Mesenchymal stem cell (in vitro differentiated cells and primary cell): ENCODE measurements around the gene HAUS8.

Experiments used
- DNase-seq: peaks from one replicate; pipeline ENCODE4 v3.0.0-alpha.2; 2013
- H2AFZ ChIP-seq: one replicate; pipeline ENCODE4 v1.6.1; 2013; ENCODE audit warnings: low read depth, mild to moderate bottlenecking, control low read depth, inconsistent platforms, low read length, moderate library complexity
- H2AK5ac ChIP-seq: 2 replicates; pipeline ENCODE4 v1.6.1; 2013; ENCODE audit warnings: low read length, moderate library complexity, mild to moderate bottlenecking, inconsistent platforms; ENCODE audit not compliant: severe bottlenecking
- H2BK120ac ChIP-seq: one replicate; pipeline ENCODE4 v1.6.1; 2013; ENCODE audit warnings: low read depth, mild to moderate bottlenecking, inconsistent platforms, low read length, moderate library complexity
- H2BK12ac ChIP-seq, 2 experiments: one replicate each; pipeline ENCODE4 v1.6.1; 2013; ENCODE audit warnings: inconsistent platforms in 2 of 2, low read length in 2 of 2, mild to moderate bottlenecking in 2 of 2, moderate library complexity in 2 of 2, control low read depth in 1 of 2
- H2BK15ac ChIP-seq: one replicate; pipeline ENCODE4 v1.6.1; 2013; ENCODE audit warnings: mild to moderate bottlenecking, low read depth, inconsistent platforms; ENCODE audit not compliant: poor library complexity, severe bottlenecking
- H2BK5ac ChIP-seq: 2 replicates; pipeline ENCODE4 v1.6.1; 2013; ENCODE audit warnings: low read depth, mild to moderate bottlenecking, low read length, control low read depth, inconsistent platforms; ENCODE audit not compliant: poor library complexity, severe bottlenecking
- H3K14ac ChIP-seq, 2 experiments: one replicate each; pipeline ENCODE4 v1.6.1; 2013; ENCODE audit warnings: inconsistent platforms in 2 of 2, low read length in 2 of 2, control low read depth in 1 of 2, mild to moderate bottlenecking in 1 of 2, moderate library complexity in 1 of 2
- H3K18ac ChIP-seq, 2 experiments: one replicate each; pipeline ENCODE4 v1.6.1; 2013; ENCODE audit warnings: inconsistent platforms in 2 of 2, low read length in 2 of 2, control low read depth in 1 of 2, low read depth in 1 of 2, mild to moderate bottlenecking in 1 of 2
- H3K23ac ChIP-seq, 2 experiments: one replicate each; pipeline ENCODE4 v1.6.1; 2013; ENCODE audit warnings: inconsistent platforms in 2 of 2, low read length in 2 of 2, mild to moderate bottlenecking in 2 of 2, moderate library complexity in 2 of 2, control low read depth in 1 of 2
- H3K27ac ChIP-seq: 2 replicates; pipeline ENCODE4 v1.5.1; 2013; ENCODE audit warnings: mild to moderate bottlenecking, moderate library complexity, low read length, control low read depth, inconsistent platforms; ENCODE audit not compliant: poor library complexity, severe bottlenecking
- H3K27me3 ChIP-seq, 2 experiments: 2 replicates each; pipeline versions ENCODE4 v1.6.1 to v1.7.0; 2013; ENCODE audit warnings: low read length in 2 of 2, mild to moderate bottlenecking in 2 of 2, moderate library complexity in 2 of 2, control low read depth in 1 of 2, inconsistent platforms in 1 of 2; ENCODE audit not compliant: control insufficient read depth in 1 of 2, insufficient read depth in 1 of 2
- H3K36me3 ChIP-seq, 2 experiments: 2 replicates each; pipeline versions ENCODE4 v1.6.1 to v1.7.0; 2013; ENCODE audit warnings: low read length in 2 of 2, control low read depth in 1 of 2, inconsistent platforms in 1 of 2, low read depth in 1 of 2, mild to moderate bottlenecking in 1 of 2; ENCODE audit not compliant: insufficient read depth in 2 of 2, control insufficient read depth in 1 of 2
- H3K4ac ChIP-seq, 2 experiments: one replicate each; pipeline ENCODE4 v1.6.1; 2013; ENCODE audit warnings: inconsistent platforms in 2 of 2, low read length in 2 of 2, mild to moderate bottlenecking in 2 of 2, moderate library complexity in 2 of 2, control low read depth in 1 of 2, low read depth in 1 of 2
- H3K4me1 ChIP-seq: 2 replicates; pipeline ENCODE4 v1.6.1; 2013; ENCODE audit warnings: low read depth, low read length, control low read depth; ENCODE audit not compliant: control insufficient read depth, insufficient read depth
- H3K4me2 ChIP-seq: 2 replicates; pipeline ENCODE4 v1.6.1; 2013; ENCODE audit warnings: low read length, mild to moderate bottlenecking, inconsistent platforms; ENCODE audit not compliant: poor library complexity, severe bottlenecking
- H3K4me3 ChIP-seq, 2 experiments: 2 replicates each; pipeline versions ENCODE4 v1.5.1 to v1.7.0; 2013; ENCODE audit warnings: low read length in 2 of 2, mild to moderate bottlenecking in 2 of 2, control low read depth in 1 of 2, low read depth in 1 of 2; ENCODE audit not compliant: insufficient read depth in 1 of 2
- H3K79me1 ChIP-seq: replicated peaks from 2 replicates; pipeline ENCODE4 v1.6.1; 2013; ENCODE audit warnings: mild to moderate bottlenecking, control low read depth, low read length, inconsistent platforms; ENCODE audit not compliant: poor library complexity, severe bottlenecking
- H3K9ac ChIP-seq: 2 replicates; pipeline ENCODE4 v1.7.0; 2013; ENCODE audit warnings: mild to moderate bottlenecking, low read length, moderate library complexity
- H3K9me3 ChIP-seq: 2 replicates; pipeline ENCODE4 v1.7.0; 2013; ENCODE audit warnings: mild to moderate bottlenecking, low read length; ENCODE audit not compliant: control insufficient read depth
- H4K8ac ChIP-seq: one replicate; pipeline ENCODE4 v1.6.1; 2013; ENCODE audit warnings: inconsistent platforms, mild to moderate bottlenecking, low read length, moderate library complexity
- H4K91ac ChIP-seq: one replicate; pipeline ENCODE4 v1.6.1; 2013; ENCODE audit warnings: mild to moderate bottlenecking, low read length, inconsistent platforms
- WGBS: methylation state at CpG from one replicate; pipeline ENCODE4 v1.1.7; 2013; ENCODE audit warnings: mixed read lengths; 5-methylcytosine and 5-hydroxymethylcytosine counted together

The HAUS8 gene

DNA sequence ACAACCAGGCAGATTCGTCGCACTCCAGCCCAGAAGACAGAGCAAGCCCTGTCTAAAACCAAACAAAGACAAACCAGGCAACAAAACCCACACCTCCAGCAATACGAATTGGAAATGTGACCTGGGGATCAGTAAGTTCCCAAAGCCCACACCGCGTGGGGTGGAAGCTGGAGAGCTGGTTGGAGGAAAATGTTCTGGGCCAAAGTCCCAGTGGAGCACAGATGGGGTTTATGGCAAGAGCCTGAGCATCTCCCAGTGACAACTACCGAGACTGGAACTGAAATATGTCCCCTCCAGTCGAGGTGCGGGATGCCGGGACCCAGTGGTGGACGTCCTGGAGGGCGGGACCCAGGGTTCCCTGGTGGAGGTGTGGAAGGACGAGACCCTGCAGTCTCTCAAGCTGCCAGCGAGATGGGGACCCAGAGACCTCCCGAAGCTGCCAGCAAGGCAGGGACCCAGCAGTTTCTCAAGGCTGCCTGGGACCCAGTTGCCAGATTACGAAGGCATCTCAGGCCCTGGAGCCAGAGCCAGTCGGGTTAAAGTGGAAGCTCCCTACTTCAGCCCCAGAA is 26.3 kb downstream of the HAUS8 start:
- no peak overlapping the region for H3K27ac ChIP-seq
- H3K4me3 ChIP-seq = no peak overlapping the region
- H3K4ac ChIP-seq = no peak overlapping the region
- H3K23ac ChIP-seq = no peak overlapping the region
- H2AFZ ChIP-seq = no peak overlapping the region
- no peak overlapping the region for H2BK15ac ChIP-seq
- WGBS = 89% methylated on average over 16 of the region's 16 CpGs
- no peak overlapping the region for H2BK12ac ChIP-seq
- no peak overlapping the region for H3K4me2 ChIP-seq
- H3K36me3 ChIP-seq = peaks cover 11% of the 10 kb centered on the region in 2 experiments
- H2BK5ac ChIP-seq = no peak overlapping the region
- no peak overlapping the region for H3K18ac ChIP-seq
- H3K4me1 ChIP-seq = peaks cover 3% of the 10 kb centered on the region
- DNase-seq = no peak
- no peak overlapping the region for H3K14ac ChIP-seq
- H4K8ac ChIP-seq = peak overlapping the region; percentile 42
- no peak overlapping the region for H4K91ac ChIP-seq
- no peak overlapping the region for H2AK5ac ChIP-seq
- peaks cover 1 to 6% of the 10 kb centered on the region in 2 experiments for H3K27me3 ChIP-seq
- H3K9me3 ChIP-seq = no peaks in the 10 kb centered on the region
- H3K9ac ChIP-seq = peak overlapping the region; percentile 11
- no peak overlapping the region for H2BK120ac ChIP-seq
- H3K79me1 ChIP-seq = no peaks in the 10 kb centered on the region

- no peak overlapping the region for H3K14ac ChIP-seq
- no peak overlapping the region for H4K8ac ChIP-seq
- no peak overlapping the region for H3K4me3 ChIP-seq
- no peak overlapping the region for H3K4me2 ChIP-seq
- H3K9ac ChIP-seq = no peak overlapping the region
- H3K4ac ChIP-seq = no peak overlapping the region
- H3K79me1 ChIP-seq = no peaks in the 10 kb centered on the region
- no peak overlapping the region for H2AFZ ChIP-seq
- WGBS = 85% methylated on average over 5 of the region's 5 CpGs
- H3K36me3 ChIP-seq = peaks cover 0 to 2% of the 10 kb centered on the region in 2 experiments
- no peak overlapping the region for H3K27ac ChIP-seq
- H2BK15ac ChIP-seq = no peak overlapping the region
- H4K91ac ChIP-seq = no peak overlapping the region
- peaks cover 6% of the 10 kb centered on the region for H3K4me1 ChIP-seq
- H2BK5ac ChIP-seq = no peak overlapping the region
- no peak overlapping the region for H2AK5ac ChIP-seq
- H3K18ac ChIP-seq = no peak overlapping the region
- no peaks in the 10 kb centered on the region for H3K9me3 ChIP-seq
- H3K27me3 ChIP-seq = peaks cover 19% of the 10 kb centered on the region in 2 experiments
- H3K23ac ChIP-seq = no peak overlapping the region
- H2BK120ac ChIP-seq = no peak overlapping the region
- no peak overlapping the region for H2BK12ac ChIP-seq
- no peak for DNase-seq
Observed at GRCh38 chr19:17045907-17046502, 29.2 kb downstream of the HAUS8 start.

DNA sequence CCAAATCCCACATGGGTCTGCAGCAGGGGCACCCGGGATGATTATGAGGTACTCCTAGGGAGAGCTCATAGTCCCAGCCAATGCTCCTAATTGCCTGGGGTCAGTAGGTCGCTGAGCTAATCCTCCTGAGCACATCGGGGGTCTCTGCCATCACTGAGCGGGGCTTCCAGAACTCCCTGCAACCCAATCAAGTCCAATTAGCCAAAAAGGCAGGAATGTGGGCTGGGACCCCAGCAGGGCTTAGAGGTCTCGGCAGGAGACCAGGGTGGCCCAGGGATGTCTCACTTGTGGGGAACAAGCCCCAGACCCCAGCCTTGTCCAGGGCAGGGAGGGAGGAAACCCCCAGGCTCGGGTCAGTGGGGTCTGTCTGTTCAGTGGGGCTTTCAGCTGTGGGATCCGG is 31.5 kb downstream of the HAUS8 start:
- Histone ChIP-seq H3K9ac (no peak overlapping the region), H3K4ac (no peak overlapping the region), H3K23ac (no peak overlapping the region), H3K4me1 (peaks cover 3% of the 10 kb centered on the region), H3K36me3 (no peaks in the 10 kb centered on the region), H3K27ac (no peak overlapping the region), H3K9me3 (no peaks in the 10 kb centered on the region), H3K4me3 (no peak overlapping the region), H2BK15ac (no peak overlapping the region), H3K4me2 (no peak overlapping the region), H4K91ac (no peak overlapping the region), H4K8ac (no peak overlapping the region), H2AFZ (no peak overlapping the region), H2BK5ac (no peak overlapping the region), H3K27me3 (peaks cover 23 to 36% of the 10 kb centered on the region in 2 experiments), H3K79me1 (no peaks in the 10 kb centered on the region), H2BK120ac (no peak overlapping the region), H3K14ac (no peak overlapping the region), H2AK5ac (no peak overlapping the region), H3K18ac (no peak overlapping the region), H2BK12ac (no peak overlapping the region)
- WGBS = 77% methylated on average over 7 of the region's 7 CpGs
- DNase-seq = no peak

- Histone ChIP-seq H3K79me1 (no peaks in the 10 kb centered on the region), H3K4me3 (no peak overlapping the region), H3K18ac (no peak overlapping the region), H2AK5ac (no peak overlapping the region), H3K27ac (no peak overlapping the region), H3K9me3 (no peaks in the 10 kb centered on the region), H2BK15ac (peak overlapping the region; percentile 50), H2AFZ (no peak overlapping the region), H2BK5ac (no peak overlapping the region), H4K8ac (no peak overlapping the region), H3K4me2 (no peak overlapping the region), H3K27me3 (peaks cover 25 to 43% of the 10 kb centered on the region in 2 experiments), H3K14ac (no peak overlapping the region), H3K36me3 (no peaks in the 10 kb centered on the region), H3K4me1 (peaks cover 3% of the 10 kb centered on the region), H4K91ac (no peak overlapping the region), H3K9ac (no peak overlapping the region), H2BK120ac (no peak overlapping the region), H3K23ac (no peak overlapping the region), H2BK12ac (no peak overlapping the region), H3K4ac (no peak overlapping the region)
- 33% methylated on average over 6 of the region's 11 CpGs for WGBS
- peak; percentile 15 for DNase-seq
Observed at GRCh38 chr19:17041976-17042375, 33.3 kb downstream of the HAUS8 start.
